ENCODE results near the gene UBXN4.
"Not testable (repeated sequence)": the region's sequence is repeated elsewhere in the genome, so short reads cannot be mapped to it uniquely, and the experiment has no call there.

The UBXN4 gene

GRCh38 chr2:135803278-135803677 is 61.6 kb downstream of the UBXN4 start:
- no peaks in the 10 kb centered on the region for H3K4me1 ChIP-seq
- intact Hi-C loops (cut with DNase I; ENCODE audit: low total_unique reads), result no loop called here
- no peaks in the 10 kb centered on the region for H3K27me3 ChIP-seq
- H3K4me3 ChIP-seq, result no peak overlapping the region
- no peaks in the 10 kb centered on the region for H3K9me3 ChIP-seq
- no peak overlapping the region for H3K27ac ChIP-seq
- DNase-seq, result no peak
- TF ChIP-seq CTCF (IDR thresholded peaks at IDR 0.05), result no peak
- H3K36me3 ChIP-seq, result no peaks in the 10 kb centered on the region

- DNase-seq; H3K9me3 ChIP-seq; H3K36me3 ChIP-seq; H3K4me3 ChIP-seq; intact Hi-C loops (cut with DNase I; ENCODE audit: low total_unique reads); H3K27me3 ChIP-seq; H3K27ac ChIP-seq; H3K4me1 ChIP-seq: not testable (repeated sequence)
Observed at GRCh38 chr2:135807874-135808273, 66.2 kb downstream of the UBXN4 start.

DNA sequence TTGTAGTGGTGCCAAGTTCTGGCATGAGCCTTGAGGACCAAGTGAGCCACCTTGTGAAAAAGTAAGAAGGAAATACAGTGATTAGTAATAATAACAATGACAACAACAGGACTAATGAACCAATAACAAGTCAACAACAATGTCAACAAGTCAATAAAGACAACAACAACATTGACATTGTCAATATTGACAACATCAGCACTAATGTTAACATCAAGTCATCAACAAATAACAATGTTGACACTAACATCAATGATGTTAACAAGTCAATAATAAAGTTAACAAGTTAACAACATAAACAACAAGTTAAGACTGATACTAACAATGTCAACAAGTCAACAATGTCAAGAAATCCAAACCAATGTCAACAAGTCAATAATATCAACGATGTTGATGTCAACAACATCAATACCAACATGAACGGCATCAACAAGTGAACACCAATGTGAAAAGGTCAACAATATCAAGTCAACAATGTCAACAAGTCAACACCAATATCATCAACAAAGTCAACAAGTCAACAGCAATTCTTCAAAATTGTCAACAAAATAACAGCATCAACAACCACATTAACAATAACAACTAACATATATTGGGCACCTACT is 71.4 kb downstream of the UBXN4 start:
- Histone ChIP-seq H3K27me3 (no peaks in the 10 kb centered on the region), H3K4me1 (no peaks in the 10 kb centered on the region), H3K9me3 (no peaks in the 10 kb centered on the region), H3K27ac (no peak overlapping the region), H3K36me3 (no peaks in the 10 kb centered on the region), H3K4me3 (no peak overlapping the region)
- no peak for DNase-seq
- TF ChIP-seq CTCF (IDR thresholded peaks at IDR 0.05), result no peak
- intact Hi-C loops (cut with DNase I; ENCODE audit: low total_unique reads), result no loop called here

- no peak overlapping the region for H3K4me3 ChIP-seq
- no peaks in the 10 kb centered on the region for H3K27me3 ChIP-seq
- DNase-seq, result no peak
- TF ChIP-seq CTCF (IDR thresholded peaks at IDR 0.05), result no peak
- H3K27ac ChIP-seq, result no peak overlapping the region
- intact Hi-C loops (cut with DNase I; ENCODE audit: low total_unique reads), result no loop called here
- no peaks in the 10 kb centered on the region for H3K36me3 ChIP-seq
- H3K9me3 ChIP-seq, result no peaks in the 10 kb centered on the region
- H3K4me1 ChIP-seq, result no peaks in the 10 kb centered on the region
Observed at GRCh38 chr2:135815269-135815668, 73.6 kb downstream of the UBXN4 start.

DNA sequence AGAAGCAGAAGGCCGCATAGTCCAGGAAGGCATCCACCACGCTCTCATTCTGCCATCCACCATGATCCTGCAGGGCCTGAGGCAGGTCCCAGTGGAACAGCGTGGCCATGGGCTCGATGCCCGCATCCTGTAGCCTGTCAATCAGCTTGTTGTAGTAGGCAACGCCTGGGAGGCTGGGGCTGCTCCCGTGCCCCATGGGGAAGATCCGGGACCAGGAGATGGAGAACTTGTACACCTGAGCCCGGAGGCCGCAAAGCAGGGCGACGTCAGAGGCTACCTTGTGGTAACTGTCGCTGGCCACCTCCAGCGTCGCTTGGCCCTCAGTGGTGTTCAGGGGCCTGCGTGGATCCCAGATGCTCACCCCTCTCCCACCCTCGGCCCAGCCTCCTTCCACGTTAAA is 75.8 kb downstream of the UBXN4 start:
- Histone ChIP-seq H3K4me1 (no peaks in the 10 kb centered on the region), H3K4me3 (no peak overlapping the region), H3K9me3 (no peaks in the 10 kb centered on the region), H3K36me3 (no peaks in the 10 kb centered on the region), H3K27me3 (no peaks in the 10 kb centered on the region), H3K27ac (no peak overlapping the region)
- intact Hi-C loops (cut with DNase I; ENCODE audit: low total_unique reads), result no loop called here
- DNase-seq, result no peak
- no peak for TF ChIP-seq CTCF (IDR thresholded peaks at IDR 0.05)

- Histone ChIP-seq H3K9me3 (no peaks in the 10 kb centered on the region), H3K36me3 (no peaks in the 10 kb centered on the region), H3K27ac (no peak overlapping the region), H3K27me3 (no peaks in the 10 kb centered on the region), H3K4me3 (no peak overlapping the region), H3K4me1 (no peaks in the 10 kb centered on the region)
- DNase-seq, result no peak
- no peak for TF ChIP-seq CTCF (IDR thresholded peaks at IDR 0.05)
- intact Hi-C loops (cut with DNase I; ENCODE audit: low total_unique reads), result no loop called here
Observed at GRCh38 chr2:135817951-135818350, 76.3 kb downstream of the UBXN4 start.
